Measurements from ENCODE around the gene CLCN2.

Gene CLCN2

GRCh38 chr3:184368116-184368515, 6.7 kb upstream of the CLCN2 start:
- TF ChIP-seq REST (IDR thresholded peaks at IDR 0.05; ENCODE audit: insufficient replicate concordance, low read depth) (no peak), SPI1 (IDR thresholded peaks at IDR 0.05; ENCODE audit: borderline replicate concordance, low read depth) (no peak), POLR2AphosphoS5 (IDR thresholded peaks at IDR 0.05; ENCODE audit: low read depth) (no peak), GABPA (IDR thresholded peaks at IDR 0.05; ENCODE audit: low read depth) (no peak), CTCF (IDR thresholded peaks at IDR 0.05; ENCODE audit: insufficient read depth, low read length) (no peak)

GRCh38 chr3:184366619-184367289, 5.3 kb upstream of the CLCN2 start:
- Histone ChIP-seq H3K4me3 (replicated peaks; ENCODE audit: insufficient read depth, low read length) (no peak overlapping the region), H3K27ac (replicated peaks) (no peak overlapping the region), H3K27me3 (ENCODE audit: insufficient read depth, poor library complexity, severe bottlenecking) (no peaks in the 10 kb centered on the region)
- no peak for DNase-seq (ENCODE audit: low read depth in 1 of 2, low spot score in 1 of 2)
- TF ChIP-seq SPI1 (IDR thresholded peaks at IDR 0.05; ENCODE audit: borderline replicate concordance, low read depth) (no peak), POLR2AphosphoS5 (IDR thresholded peaks at IDR 0.05; ENCODE audit: low read depth) (no peak), GABPA (IDR thresholded peaks at IDR 0.05; ENCODE audit: low read depth) (no peak), CTCF (IDR thresholded peaks at IDR 0.05; ENCODE audit: insufficient read depth, low read length) (no peak), REST (IDR thresholded peaks at IDR 0.05; ENCODE audit: insufficient replicate concordance, low read depth) (no peak)

More at GRCh38 chr3:184368116-184368515, 6.7 kb upstream of the CLCN2 start:
- Histone ChIP-seq H3K27me3 (ENCODE audit: insufficient read depth, poor library complexity, severe bottlenecking) (no peaks in the 10 kb centered on the region), H3K27ac (replicated peaks) (no peak overlapping the region), H3K4me3 (replicated peaks; ENCODE audit: insufficient read depth, low read length) (no peak overlapping the region)
- no peak for DNase-seq (ENCODE audit: low read depth in 1 of 2, low spot score in 1 of 2)

GRCh38 chr3:184362668-184363546, 1.5 kb upstream of the CLCN2 start:
- DNase-seq (ENCODE audit: low read depth in 1 of 2, low spot score in 1 of 2): peak; percentile 95 to 97
- peak overlapping the region; percentile 75 for H3K27ac ChIP-seq (replicated peaks)
- TF ChIP-seq REST (IDR thresholded peaks at IDR 0.05; ENCODE audit: insufficient replicate concordance, low read depth): peak; percentile 42
- peak; percentile 50 for TF ChIP-seq CTCF (IDR thresholded peaks at IDR 0.05; ENCODE audit: insufficient read depth, low read length)
- no peak for TF ChIP-seq SPI1 (IDR thresholded peaks at IDR 0.05; ENCODE audit: borderline replicate concordance, low read depth)
- TF ChIP-seq GABPA (IDR thresholded peaks at IDR 0.05; ENCODE audit: low read depth): peak; percentile 90
- TF ChIP-seq POLR2AphosphoS5 (IDR thresholded peaks at IDR 0.05; ENCODE audit: low read depth): peak; percentile 89
- no peaks in the 10 kb centered on the region for H3K27me3 ChIP-seq (ENCODE audit: insufficient read depth, poor library complexity, severe bottlenecking)
- peak overlapping the region; percentile 80 for H3K4me3 ChIP-seq (replicated peaks; ENCODE audit: insufficient read depth, low read length)
